ENCODE results near the gene TTPAL. TPM values are rescaled to one million over a fixed set of nuclear protein-coding genes. Genes with fewer than 3 reads are reported as not detected.

The TTPAL gene
- total RNA-seq, 2 experiments from 2014 or later, result 9.0 to 9.9 TPM

DNA sequence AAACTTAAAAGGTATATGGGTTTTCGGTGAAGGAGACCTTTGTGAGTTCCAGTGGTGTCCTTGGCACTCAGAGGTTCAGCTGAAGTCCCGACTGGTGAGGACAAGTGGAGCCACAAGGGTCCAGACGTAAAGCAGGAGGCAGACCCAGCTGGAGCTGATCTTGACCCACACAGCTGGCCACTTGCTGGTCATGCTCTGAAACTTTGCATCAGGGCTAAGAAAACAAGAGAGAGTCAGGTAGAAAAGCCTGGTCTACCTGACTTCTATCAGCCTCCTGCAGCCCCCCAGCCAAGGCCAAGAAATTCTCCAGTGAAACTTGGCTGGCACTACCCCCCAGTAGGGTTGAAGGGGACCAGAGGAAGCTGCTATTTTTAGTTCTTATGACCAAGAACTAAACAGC is 24.5 kb downstream of the TTPAL start:
- POLR2A ChIA-PET, result no interaction called here
- no peak for ATAC-seq (ENCODE audit: poor library complexity)
- Histone ChIP-seq H3K36me3 (ENCODE audit: insufficient read depth, low read length) (peaks cover 95% of the 10 kb centered on the region), H3K4me3 (ENCODE audit: low read length) (no peak overlapping the region), H3K9me3 (ENCODE audit: control insufficient read depth in 1 of 2, insufficient read depth in 1 of 2, low read length in 2 of 2) (no peaks in the 10 kb centered on the region), H3K27me3 (ENCODE audit: control insufficient read depth in 1 of 2, insufficient read depth in 2 of 2, low read length in 2 of 2) (no peaks in the 10 kb centered on the region), H3K4me1 (ENCODE audit: insufficient read depth, low read length) (no peaks in the 10 kb centered on the region), H3K27ac (ENCODE audit: low read depth in 1 of 2, low read length in 2 of 2) (no peak overlapping the region)
- DNase-seq, result no peak
- Mint-ChIP-seq H3K4me3 (no peak overlapping the region), H3K36me3 (ENCODE audit: low read depth) (peaks cover 100% of the 10 kb centered on the region), H3K27ac (no peak overlapping the region), H3K9me3 (no peaks in the 10 kb centered on the region), H3K4me1 (ENCODE audit: low read depth) (no peaks in the 10 kb centered on the region), H3K27me3 (no peaks in the 10 kb centered on the region)
- CTCF ChIA-PET, result interaction anchor here (1.8 kb wide), 1 partner anchor 22 kb away, joined by 3 read pairs; the partner anchor contains the start of gene SERINC3
- TF ChIP-seq, protein P1, sequence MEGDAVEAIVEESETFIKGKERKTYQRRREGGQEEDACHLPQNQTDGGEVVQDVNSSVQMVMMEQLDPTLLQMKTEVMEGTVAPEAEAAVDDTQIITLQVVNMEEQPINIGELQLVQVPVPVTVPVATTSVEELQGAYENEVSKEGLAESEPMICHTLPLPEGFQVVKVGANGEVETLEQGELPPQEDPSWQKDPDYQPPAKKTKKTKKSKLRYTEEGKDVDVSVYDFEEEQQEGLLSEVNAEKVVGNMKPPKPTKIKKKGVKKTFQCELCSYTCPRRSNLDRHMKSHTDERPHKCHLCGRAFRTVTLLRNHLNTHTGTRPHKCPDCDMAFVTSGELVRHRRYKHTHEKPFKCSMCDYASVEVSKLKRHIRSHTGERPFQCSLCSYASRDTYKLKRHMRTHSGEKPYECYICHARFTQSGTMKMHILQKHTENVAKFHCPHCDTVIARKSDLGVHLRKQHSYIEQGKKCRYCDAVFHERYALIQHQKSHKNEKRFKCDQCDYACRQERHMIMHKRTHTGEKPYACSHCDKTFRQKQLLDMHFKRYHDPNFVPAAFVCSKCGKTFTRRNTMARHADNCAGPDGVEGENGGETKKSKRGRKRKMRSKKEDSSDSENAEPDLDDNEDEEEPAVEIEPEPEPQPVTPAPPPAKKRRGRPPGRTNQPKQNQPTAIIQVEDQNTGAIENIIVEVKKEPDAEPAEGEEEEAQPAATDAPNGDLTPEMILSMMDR (IDR thresholded peaks at IDR 0.05), result no peak
- intact Hi-C loops (cut with DNase I, micrococcal nuclease), result no loop called here

DNA sequence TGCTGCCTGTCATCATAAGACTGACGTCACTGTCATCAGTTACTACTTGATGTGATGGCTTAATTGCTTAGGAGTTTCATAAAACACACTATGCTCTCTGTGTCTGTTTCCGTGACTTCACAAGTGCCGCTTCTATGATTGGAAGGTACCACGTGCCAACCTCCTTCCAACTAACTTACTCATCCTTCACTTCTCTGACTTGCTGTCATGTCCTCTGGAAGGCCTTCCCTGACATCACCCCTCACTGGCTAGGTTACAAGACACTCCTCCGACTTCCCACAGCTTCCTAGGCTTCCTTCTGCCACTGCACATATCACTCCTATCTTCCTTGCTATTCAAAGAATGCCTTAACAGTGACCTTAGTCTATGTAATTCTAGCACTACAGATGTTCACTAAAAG is 25.8 kb downstream of the TTPAL start:
- intact Hi-C loops (cut with DNase I, micrococcal nuclease), result no loop called here
- Mint-ChIP-seq H3K27ac (no peak overlapping the region), H3K36me3 (ENCODE audit: low read depth) (peaks cover 87% of the 10 kb centered on the region), H3K27me3 (no peaks in the 10 kb centered on the region), H3K9me3 (no peaks in the 10 kb centered on the region), H3K4me3 (no peak overlapping the region), H3K4me1 (ENCODE audit: low read depth) (no peaks in the 10 kb centered on the region)
- no peak overlapping the region for H3K4me3 ChIP-seq (ENCODE audit: low read length)
- H3K27me3 ChIP-seq (ENCODE audit: control insufficient read depth in 1 of 2, insufficient read depth in 2 of 2, low read length in 2 of 2), result no peaks in the 10 kb centered on the region
- TF ChIP-seq, protein P1 (IDR thresholded peaks at IDR 0.05), result no peak
- CTCF ChIA-PET, result interaction anchor here (1.8 kb wide), 1 partner anchor 20 kb away, joined by 3 read pairs; the partner anchor contains the start of gene SERINC3
- peaks cover 92% of the 10 kb centered on the region for H3K36me3 ChIP-seq (ENCODE audit: insufficient read depth, low read length)
- DNase-seq (no peak), ATAC-seq (ENCODE audit: poor library complexity) (no peak)
- H3K27ac ChIP-seq (ENCODE audit: low read depth in 1 of 2, low read length in 2 of 2), result no peak overlapping the region
- no peaks in the 10 kb centered on the region for H3K9me3 ChIP-seq (ENCODE audit: control insufficient read depth in 1 of 2, insufficient read depth in 1 of 2, low read length in 2 of 2)
- H3K4me1 ChIP-seq (ENCODE audit: insufficient read depth, low read length), result no peaks in the 10 kb centered on the region
- POLR2A ChIA-PET, result no interaction called here

DNA sequence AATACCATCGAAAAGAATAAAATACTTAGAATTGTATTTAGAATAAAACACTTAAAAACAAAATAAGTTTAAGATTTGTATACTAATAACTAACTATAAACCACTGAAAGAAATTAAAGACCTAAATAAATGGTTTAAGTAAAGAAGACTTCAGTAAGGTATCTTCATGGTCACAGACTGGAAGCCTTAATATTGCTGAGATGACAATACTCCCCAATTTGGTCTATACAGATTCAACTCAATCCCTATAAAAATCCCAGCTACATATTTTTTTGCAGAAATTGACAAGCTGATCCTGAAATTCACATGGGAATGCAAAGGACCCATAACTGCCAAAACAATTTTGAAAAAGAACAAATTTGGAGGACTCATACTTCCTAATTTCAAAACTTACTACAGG is 27.3 kb downstream of the TTPAL start:
- intact Hi-C loops (cut with DNase I, micrococcal nuclease), result no loop called here
- Mint-ChIP-seq H3K27me3 (no peaks in the 10 kb centered on the region), H3K27ac (peak overlapping the region; percentile 9), H3K36me3 (ENCODE audit: low read depth) (peaks cover 87% of the 10 kb centered on the region), H3K9me3 (no peaks in the 10 kb centered on the region), H3K4me3 (no peak overlapping the region), H3K4me1 (ENCODE audit: low read depth) (no peaks in the 10 kb centered on the region)
- H3K4me1 ChIP-seq (ENCODE audit: insufficient read depth, low read length), result no peaks in the 10 kb centered on the region
- no peak overlapping the region for H3K27ac ChIP-seq (ENCODE audit: low read depth in 1 of 2, low read length in 2 of 2)
- ChIA-PET POLR2A (interaction anchor here (0.6 kb wide), 1 partner anchor 137 kb away, joined by 3 read pairs; no protein-coding TSS in a partner anchor), CTCF (no interaction called here)
- no peaks in the 10 kb centered on the region for H3K27me3 ChIP-seq (ENCODE audit: control insufficient read depth in 1 of 2, insufficient read depth in 2 of 2, low read length in 2 of 2)
- ATAC-seq (ENCODE audit: poor library complexity) (no peak), DNase-seq (no peak)
- TF ChIP-seq, protein P1 (IDR thresholded peaks at IDR 0.05), result no peak
- H3K9me3 ChIP-seq (ENCODE audit: control insufficient read depth in 1 of 2, insufficient read depth in 1 of 2, low read length in 2 of 2), result no peaks in the 10 kb centered on the region
- peaks cover 93% of the 10 kb centered on the region for H3K36me3 ChIP-seq (ENCODE audit: insufficient read depth, low read length)
- no peak overlapping the region for H3K4me3 ChIP-seq (ENCODE audit: low read length)
